Measurements from ENCODE around the gene CHRD.

Gene CHRD

GRCh38 chr3:184354754-184355153, 25.1 kb upstream of the CHRD start:
- Histone ChIP-seq H3K27ac (ENCODE audit: low read depth, low read length) (no peak overlapping the region), H3K9ac (ENCODE audit: low read depth in 1 of 2, low read length in 2 of 2) (no peak overlapping the region), H3K9me3 (ENCODE audit: control insufficient read depth in 1 of 2, low read length in 2 of 2) (no peaks in the 10 kb centered on the region), H3K27me3 (ENCODE audit: control insufficient read depth in 1 of 2, insufficient read depth in 2 of 2, low read length in 2 of 2) (no peaks in the 10 kb centered on the region), H3K4me1 (ENCODE audit: control insufficient read depth in 1 of 2, insufficient read depth in 2 of 2, low read length in 2 of 2) (peaks cover 20 to 28% of the 10 kb centered on the region in 2 donors), H3K36me3 (ENCODE audit: control insufficient read depth in 1 of 2, insufficient read depth in 2 of 2, low read length in 2 of 2) (peaks cover 6 to 39% of the 10 kb centered on the region in 2 donors), H3K4me3 (ENCODE audit: low read depth in 1 of 2, low read length in 2 of 2) (no peak overlapping the region)

GRCh38 chr3:184355261-184356040, 24.4 kb upstream of the CHRD start:
- H3K9ac ChIP-seq (ENCODE audit: low read depth in 1 of 2, low read length in 2 of 2) = no peak overlapping the region
- H3K36me3 ChIP-seq (ENCODE audit: control insufficient read depth in 1 of 2, insufficient read depth in 2 of 2, low read length in 2 of 2) = peaks cover 6 to 39% of the 10 kb centered on the region in 2 donors
- no peaks in the 10 kb centered on the region for H3K9me3 ChIP-seq (ENCODE audit: control insufficient read depth in 1 of 2, low read length in 2 of 2)
- H3K4me3 ChIP-seq (ENCODE audit: low read depth in 1 of 2, low read length in 2 of 2) = no peak overlapping the region
- H3K27me3 ChIP-seq (ENCODE audit: control insufficient read depth in 1 of 2, insufficient read depth in 2 of 2, low read length in 2 of 2) = no peaks in the 10 kb centered on the region
- peaks cover 25 to 33% of the 10 kb centered on the region in 2 donors for H3K4me1 ChIP-seq (ENCODE audit: control insufficient read depth in 1 of 2, insufficient read depth in 2 of 2, low read length in 2 of 2)
- no peak overlapping the region for H3K27ac ChIP-seq (ENCODE audit: low read depth, low read length)

GRCh38 chr3:184357248-184358123, 22.4 kb upstream of the CHRD start:
- no peak overlapping the region for H3K9ac ChIP-seq (ENCODE audit: low read depth in 1 of 2, low read length in 2 of 2)
- peaks cover 22 to 24% of the 10 kb centered on the region in 2 donors for H3K4me1 ChIP-seq (ENCODE audit: control insufficient read depth in 1 of 2, insufficient read depth in 2 of 2, low read length in 2 of 2)
- peaks cover 6 to 39% of the 10 kb centered on the region in 2 donors for H3K36me3 ChIP-seq (ENCODE audit: control insufficient read depth in 1 of 2, insufficient read depth in 2 of 2, low read length in 2 of 2)
- no peaks in the 10 kb centered on the region for H3K27me3 ChIP-seq (ENCODE audit: control insufficient read depth in 1 of 2, insufficient read depth in 2 of 2, low read length in 2 of 2)
- H3K4me3 ChIP-seq (ENCODE audit: low read depth in 1 of 2, low read length in 2 of 2) = no peak overlapping the region
- no peak overlapping the region for H3K27ac ChIP-seq (ENCODE audit: low read depth, low read length)
- no peaks in the 10 kb centered on the region for H3K9me3 ChIP-seq (ENCODE audit: control insufficient read depth in 1 of 2, low read length in 2 of 2)

- Histone ChIP-seq H3K27ac (ENCODE audit: low read depth, low read length) (no peak overlapping the region), H3K9ac (ENCODE audit: low read depth in 1 of 2, low read length in 2 of 2) (no peak overlapping the region), H3K4me1 (ENCODE audit: control insufficient read depth in 1 of 2, insufficient read depth in 2 of 2, low read length in 2 of 2) (peaks cover 14 to 16% of the 10 kb centered on the region in 2 donors)
Measured at GRCh38 chr3:184358124-184358767, 21.6 kb upstream of the CHRD start.

GRCh38 chr3:184358921-184359350, 20.9 kb upstream of the CHRD start:
- H3K4me3 ChIP-seq (ENCODE audit: low read depth in 1 of 2, low read length in 2 of 2) = no peak overlapping the region
- peaks cover 6 to 35% of the 10 kb centered on the region in 2 donors for H3K36me3 ChIP-seq (ENCODE audit: control insufficient read depth in 1 of 2, insufficient read depth in 2 of 2, low read length in 2 of 2)
- H3K27me3 ChIP-seq (ENCODE audit: control insufficient read depth in 1 of 2, insufficient read depth in 2 of 2, low read length in 2 of 2) = no peaks in the 10 kb centered on the region
- no peak overlapping the region for H3K27ac ChIP-seq (ENCODE audit: low read depth, low read length)
- no peaks in the 10 kb centered on the region for H3K9me3 ChIP-seq (ENCODE audit: control insufficient read depth in 1 of 2, low read length in 2 of 2)
- peaks cover 16 to 19% of the 10 kb centered on the region in 2 donors for H3K4me1 ChIP-seq (ENCODE audit: control insufficient read depth in 1 of 2, insufficient read depth in 2 of 2, low read length in 2 of 2)
- H3K9ac ChIP-seq (ENCODE audit: low read depth in 1 of 2, low read length in 2 of 2) = no peak overlapping the region

More at GRCh38 chr3:184358124-184358767, 21.6 kb upstream of the CHRD start:
- Histone ChIP-seq H3K27me3 (ENCODE audit: control insufficient read depth in 1 of 2, insufficient read depth in 2 of 2, low read length in 2 of 2) (no peaks in the 10 kb centered on the region), H3K9me3 (ENCODE audit: control insufficient read depth in 1 of 2, low read length in 2 of 2) (no peaks in the 10 kb centered on the region), H3K4me3 (ENCODE audit: low read depth in 1 of 2, low read length in 2 of 2) (no peak overlapping the region), H3K36me3 (ENCODE audit: control insufficient read depth in 1 of 2, insufficient read depth in 2 of 2, low read length in 2 of 2) (peaks cover 6 to 39% of the 10 kb centered on the region in 2 donors)

GRCh38 chr3:184359610-184360009, 20.2 kb upstream of the CHRD start:
- H3K4me1 ChIP-seq (ENCODE audit: control insufficient read depth in 1 of 2, insufficient read depth in 2 of 2, low read length in 2 of 2) = peaks cover 21 to 26% of the 10 kb centered on the region in 2 donors
- peaks cover 6 to 36% of the 10 kb centered on the region in 2 donors for H3K36me3 ChIP-seq (ENCODE audit: control insufficient read depth in 1 of 2, insufficient read depth in 2 of 2, low read length in 2 of 2)
- no peak overlapping the region for H3K4me3 ChIP-seq (ENCODE audit: low read depth in 1 of 2, low read length in 2 of 2)
- no peak overlapping the region for H3K9ac ChIP-seq (ENCODE audit: low read depth in 1 of 2, low read length in 2 of 2)
- H3K9me3 ChIP-seq (ENCODE audit: control insufficient read depth in 1 of 2, low read length in 2 of 2) = no peaks in the 10 kb centered on the region
- no peak overlapping the region for H3K27ac ChIP-seq (ENCODE audit: low read depth, low read length)
- no peaks in the 10 kb centered on the region for H3K27me3 ChIP-seq (ENCODE audit: control insufficient read depth in 1 of 2, insufficient read depth in 2 of 2, low read length in 2 of 2)

GRCh38 chr3:184360070-184360928, 19.6 kb upstream of the CHRD start:
- peaks cover 8 to 38% of the 10 kb centered on the region in 2 donors for H3K36me3 ChIP-seq (ENCODE audit: control insufficient read depth in 1 of 2, insufficient read depth in 2 of 2, low read length in 2 of 2)
- peak overlapping the region; percentile 91 to 93 for H3K4me3 ChIP-seq (ENCODE audit: low read depth in 1 of 2, low read length in 2 of 2)
- H3K27ac ChIP-seq (ENCODE audit: low read depth, low read length) = no peak overlapping the region
- H3K4me1 ChIP-seq (ENCODE audit: control insufficient read depth in 1 of 2, insufficient read depth in 2 of 2, low read length in 2 of 2) = peaks cover 26 to 31% of the 10 kb centered on the region in 2 donors
- no peaks in the 10 kb centered on the region for H3K27me3 ChIP-seq (ENCODE audit: control insufficient read depth in 1 of 2, insufficient read depth in 2 of 2, low read length in 2 of 2)
- H3K9ac ChIP-seq (ENCODE audit: low read depth in 1 of 2, low read length in 2 of 2) = peak overlapping the region; percentile 69 to 94
- no peaks in the 10 kb centered on the region for H3K9me3 ChIP-seq (ENCODE audit: control insufficient read depth in 1 of 2, low read length in 2 of 2)

GRCh38 chr3:184360929-184361531, 18.8 kb upstream of the CHRD start:
- H3K36me3 ChIP-seq (ENCODE audit: control insufficient read depth in 1 of 2, insufficient read depth in 2 of 2, low read length in 2 of 2) = peaks cover 10 to 35% of the 10 kb centered on the region in 2 donors
- H3K9ac ChIP-seq (ENCODE audit: low read depth in 1 of 2, low read length in 2 of 2) = peak overlapping the region; percentile 69 to 94
- no peaks in the 10 kb centered on the region for H3K9me3 ChIP-seq (ENCODE audit: control insufficient read depth in 1 of 2, low read length in 2 of 2)
- peak overlapping the region; percentile 91 to 93 for H3K4me3 ChIP-seq (ENCODE audit: low read depth in 1 of 2, low read length in 2 of 2)
- H3K4me1 ChIP-seq (ENCODE audit: control insufficient read depth in 1 of 2, insufficient read depth in 2 of 2, low read length in 2 of 2) = peaks cover 26 to 31% of the 10 kb centered on the region in 2 donors
- H3K27me3 ChIP-seq (ENCODE audit: control insufficient read depth in 1 of 2, insufficient read depth in 2 of 2, low read length in 2 of 2) = no peaks in the 10 kb centered on the region
- H3K27ac ChIP-seq (ENCODE audit: low read depth, low read length) = peak overlapping the region; percentile 58

GRCh38 chr3:184361532-184361931, 18.3 kb upstream of the CHRD start, which contains the start of the genes CLCN2 and POLR2H:
Gene CLCN2 (minus strand): TSS chr3:184361605. CDS start chr3:184361479, 126 bp downstream.
Gene POLR2H (plus strand): TSS chr3:184361710. CDS start chr3:184363493, 1,783 bp downstream.
- peaks cover 26 to 32% of the 10 kb centered on the region in 2 donors for H3K4me1 ChIP-seq (ENCODE audit: control insufficient read depth in 1 of 2, insufficient read depth in 2 of 2, low read length in 2 of 2)
- peak within 1 kb of the TSS; percentile 91 to 94 for H3K9ac ChIP-seq (ENCODE audit: low read depth in 1 of 2, low read length in 2 of 2)
- H3K36me3 ChIP-seq (ENCODE audit: control insufficient read depth in 1 of 2, insufficient read depth in 2 of 2, low read length in 2 of 2) = peaks cover 11 to 35% of the 10 kb centered on the region in 2 donors
- H3K27ac ChIP-seq (ENCODE audit: low read depth, low read length) = peak within 1 kb of the TSS; percentile 98
- peak within 1 kb of the TSS; percentile 91 to 93 for H3K4me3 ChIP-seq (ENCODE audit: low read depth in 1 of 2, low read length in 2 of 2)
- H3K9me3 ChIP-seq (ENCODE audit: control insufficient read depth in 1 of 2, low read length in 2 of 2) = no peaks in the 10 kb centered on the region
- H3K27me3 ChIP-seq (ENCODE audit: control insufficient read depth in 1 of 2, insufficient read depth in 2 of 2, low read length in 2 of 2) = no peaks in the 10 kb centered on the region

Measured in duodenal mucosa (tissue), 2 donors.